Aorta (tissue), 5 donors: ENCODE results near the gene COMMD6. TPM values are rescaled to one million over a fixed set of nuclear protein-coding genes. Genes with fewer than 3 reads are reported as not detected.

Experiments
- ATAC-seq: fragments of 200-7000 bp; cut with Tn5 transposase; one replicate; pipeline ENCODE4 v1.9.1; 2022; ENCODE audit warnings: moderate library complexity; ENCODE audit not compliant: low FRiP score
- DNase-seq, 2 donors: peaks; one replicate each; pipeline ENCODE4 v3.0.0-alpha.2; 2020
- H3K27ac ChIP-seq, 2 donors: one replicate each; pipeline ENCODE4 v1.5.1; 2013; ENCODE audit warnings: low read length in 2 of 2, mild to moderate bottlenecking in 2 of 2, moderate library complexity in 2 of 2, control low read depth in 1 of 2, inconsistent platforms in 1 of 2, low read depth in 1 of 2
- H3K27me3 ChIP-seq, 2 donors: one replicate each; pipeline ENCODE4 v1.6.1; 2013; ENCODE audit warnings: control low read depth in 1 of 2, low read length in 1 of 2, mild to moderate bottlenecking in 1 of 2, moderate library complexity in 1 of 2; ENCODE audit not compliant: insufficient read depth in 2 of 2, control insufficient read depth in 1 of 2
- H3K36me3 ChIP-seq, 2 donors: one replicate each; pipeline ENCODE4 v1.6.1; 2013; ENCODE audit warnings: control low read depth in 1 of 2, low read length in 1 of 2, mild to moderate bottlenecking in 1 of 2; ENCODE audit not compliant: insufficient read depth in 2 of 2, control insufficient read depth in 1 of 2
- H3K4me1 ChIP-seq, 2 donors: one replicate each; pipeline ENCODE4 v1.6.1; 2013; ENCODE audit warnings: low read length in 2 of 2, control low read depth in 1 of 2, mild to moderate bottlenecking in 1 of 2, moderate library complexity in 1 of 2; ENCODE audit not compliant: insufficient read depth in 2 of 2, control insufficient read depth in 1 of 2
- H3K4me3 ChIP-seq, 2 donors: one replicate each; pipeline ENCODE4 v1.5.1; 2013; ENCODE audit warnings: low read length in 2 of 2, control low read depth in 1 of 2, mild to moderate bottlenecking in 1 of 2
- H3K9me3 ChIP-seq: one replicate; pipeline ENCODE4 v1.6.1; 2013; ENCODE audit warnings: mild to moderate bottlenecking, low read length; ENCODE audit not compliant: control insufficient read depth
- WGBS, 2 donors: extraction: QIAGEN DNeasy Blood & Tissue Kit; methylation state at CpG; one replicate each; pipeline ENCODE4 v1.1.7; 2013; 5-methylcytosine and 5-hydroxymethylcytosine counted together
- intact Hi-C, 2 donors: fragments of 100-400 bp; cut with DNase I; formaldehyde crosslinking; loops; one replicate each; pipeline versions ENCODE4 v1.14.2 to v1.15.0; 2022
- long read RNA-seq, 2 donors: library from polyadenylated mRNA; unstranded; transcript quantifications; one replicate each; pipeline ENCODE4 v2.0.0, GENCODE V29; 2020 to 2021
- polyA plus RNA-seq, 2 donors: library from polyadenylated mRNA; stranded (reverse); fragments of 200-250 nt; gene quantifications; one replicate each; pipeline ENCODE4 v1.2.3, GENCODE V29; 2013
- total RNA-seq, 2 donors: library from RNA; stranded (reverse); fragmentation: NEBNext Ultra II Directional; extraction: Animal tissue kit (Norgen Biotek cat#: 25700); gene quantifications; one replicate each; pipeline ENCODE4 v1.2.1, GENCODE V29; 2021
- donor health status: healthy with polysubstance abuse.
- donor health status: Bipolar disorder and iron deficiency.
- donor health status: DM: no; HTN: no; CAD: no.
- donor health status: DM: no; HTN: no; CAD: no.
- donor health status: DM: yes; HTN: yes; CAD: no.

COMMD6 gene
- 100 to 1,000 TPM; 142 to 154 TPM for total RNA-seq
- polyA plus RNA-seq, result 100 to 1,000 TPM; 160 to 331 TPM
- long read RNA-seq, donor 1, partial matches to known transcripts, result 4 of 9 reads
- long read RNA-seq, donor 1, other reads (novel, unspliced or antisense), result 5 of 9 reads
- long read RNA-seq, donor 2, partial matches to known transcripts, result 1 of 1 reads
- long read RNA-seq, donor 2, other reads (novel, unspliced or antisense), result 0 of 1 reads

GRCh38 chr13:75537401-75538365 is at the start of gene COMMD6:
Gene COMMD6 (minus strand): TSS chr13:75537841. CDS start chr13:75537805, 36 bp downstream.
- Histone ChIP-seq H3K9me3 (no peaks in the 10 kb centered on the region), H3K27ac (peak within 1 kb of the TSS in 1 of 2 donors; percentile 8), H3K4me1 (no peaks in the 10 kb centered on the region), H3K4me3 (peak within 1 kb of the TSS; percentile 73 to 78), H3K27me3 (no peaks in the 10 kb centered on the region), H3K36me3 (no peaks in the 10 kb centered on the region)
- intact Hi-C loops, result loop anchor here (5.0 kb wide), 1 partner anchor 55 kb away; the partner anchor contains the start of gene TBC1D4 (in 2 of the 2)
- WGBS, 2 donors, result 0 to 1% methylated on average over 51 of the region's 51 CpGs
- peak; percentile 87 to 93 for DNase-seq
- ATAC-seq, result peak; percentile 96

DNA sequence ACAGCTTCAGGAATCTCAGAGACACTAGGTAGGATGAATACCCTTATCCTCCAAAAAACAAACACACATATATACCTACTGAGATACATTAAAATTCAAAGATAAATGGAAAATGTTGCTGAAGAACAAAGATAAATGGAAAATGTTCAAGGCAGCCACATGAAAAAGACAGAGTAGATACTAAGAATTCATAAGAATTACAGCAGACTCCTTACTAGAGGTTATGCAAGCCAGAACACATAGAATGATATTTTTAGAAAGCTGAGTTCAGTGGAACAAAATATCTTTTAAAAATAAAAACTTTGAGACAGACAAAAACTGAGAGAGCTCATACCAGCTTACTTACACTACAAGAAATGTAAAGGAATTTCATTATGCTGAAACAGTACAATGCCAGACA is 47.5 kb upstream of the COMMD6 start:
- ATAC-seq, result no peak
- intact Hi-C loops, result no loop called here

DNA sequence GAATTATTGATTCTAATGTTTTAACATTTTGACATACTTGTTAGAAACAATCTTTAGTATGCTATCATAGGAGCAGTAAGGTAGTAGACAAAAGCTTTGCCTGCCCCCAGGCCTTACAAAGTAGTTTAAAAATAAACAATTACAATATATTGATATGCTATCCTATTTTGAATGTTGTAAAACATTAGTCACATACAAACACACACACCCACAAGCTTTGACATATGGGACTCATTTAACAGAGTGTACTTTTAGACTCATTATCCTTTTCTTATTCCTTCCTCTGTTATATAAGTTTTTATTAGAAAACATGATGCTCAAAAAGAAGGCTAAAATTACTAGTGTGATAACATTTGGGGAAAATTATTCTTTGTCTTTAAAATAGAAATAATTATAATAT is 45.5 kb upstream of the COMMD6 start:
- no peaks in the 10 kb centered on the region for H3K27me3 ChIP-seq
- no peaks in the 10 kb centered on the region for H3K4me1 ChIP-seq
- no peak overlapping the region for H3K27ac ChIP-seq
- no peak for ATAC-seq
- H3K36me3 ChIP-seq, result peaks cover 0 to 3% of the 10 kb centered on the region in 2 donors
- DNase-seq, result no peak
- H3K9me3 ChIP-seq, result no peaks in the 10 kb centered on the region
- no peak overlapping the region for H3K4me3 ChIP-seq
- intact Hi-C loops, result no loop called here

More for the DNA sequence above, 47.5 kb upstream of the COMMD6 start:
- no peak for DNase-seq
- Histone ChIP-seq H3K27ac (no peak overlapping the region), H3K9me3 (no peaks in the 10 kb centered on the region), H3K4me1 (no peaks in the 10 kb centered on the region), H3K4me3 (no peak overlapping the region), H3K27me3 (no peaks in the 10 kb centered on the region), H3K36me3 (peaks cover 0 to 5% of the 10 kb centered on the region in 2 donors)

DNA sequence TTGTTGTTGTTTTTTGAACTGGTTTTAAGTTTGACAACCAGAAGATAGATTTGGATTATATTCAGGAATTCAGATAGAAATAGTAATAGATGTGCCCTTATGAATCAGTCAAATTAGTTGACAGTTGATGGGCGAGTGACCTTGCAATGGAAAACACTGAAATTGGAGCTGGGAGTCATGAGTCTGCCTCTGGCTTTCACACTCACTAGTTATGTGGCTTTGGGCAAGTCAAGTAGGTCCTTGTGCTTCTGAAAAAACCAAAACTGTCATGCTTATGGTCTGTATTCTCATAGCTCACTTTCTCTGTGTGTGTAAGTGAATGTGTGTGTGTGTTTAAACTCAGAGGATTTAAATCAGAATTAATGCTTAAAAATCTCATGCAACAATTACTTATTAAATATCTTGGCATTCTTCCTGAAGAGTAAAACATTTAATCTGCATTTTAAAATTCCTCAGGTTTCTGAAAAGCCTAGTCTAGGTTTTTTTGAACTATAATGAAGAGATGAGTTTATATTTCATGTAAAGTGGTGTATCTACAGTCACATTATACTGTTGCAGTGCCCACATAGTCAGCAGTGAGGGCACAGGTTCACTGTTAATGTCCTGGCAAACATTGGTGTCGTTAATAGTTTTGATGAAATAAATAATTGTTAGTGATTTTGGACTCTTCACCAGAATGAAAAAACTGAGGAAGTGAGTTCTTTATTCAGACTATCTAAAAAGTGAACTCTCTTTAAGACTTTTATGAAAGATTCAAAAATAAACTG is 44.4 kb upstream of the COMMD6 start:
- H3K9me3 ChIP-seq, result no peaks in the 10 kb centered on the region
- H3K27me3 ChIP-seq, result no peaks in the 10 kb centered on the region
- no peak overlapping the region for H3K4me3 ChIP-seq
- ATAC-seq, result no peak
- H3K4me1 ChIP-seq, result no peaks in the 10 kb centered on the region
- H3K27ac ChIP-seq, result no peak overlapping the region
- no peak for DNase-seq
- intact Hi-C loops, result no loop called here
- 89 to 97% methylated on average over 2 of the region's 2 CpGs for WGBS, 2 donors
- peaks cover 0 to 3% of the 10 kb centered on the region in 2 donors for H3K36me3 ChIP-seq

GRCh38 chr13:75579529-75579928 is 41.9 kb upstream of the COMMD6 start:
- no peak overlapping the region for H3K27ac ChIP-seq
- WGBS, 2 donors, result 54 to 56% methylated on average over 3 of the region's 3 CpGs
- ATAC-seq (no peak), DNase-seq (no peak)
- H3K36me3 ChIP-seq, result peaks cover 0 to 3% of the 10 kb centered on the region in 2 donors
- no peaks in the 10 kb centered on the region for H3K4me1 ChIP-seq
- no peaks in the 10 kb centered on the region for H3K27me3 ChIP-seq
- no peak overlapping the region for H3K4me3 ChIP-seq
- H3K9me3 ChIP-seq, result no peaks in the 10 kb centered on the region
- intact Hi-C loops, result no loop called here

GRCh38 chr13:75569576-75569975 is 31.9 kb upstream of the COMMD6 start:
- DNase-seq (no peak), ATAC-seq (no peak)
- H3K4me3 ChIP-seq, result no peak overlapping the region
- intact Hi-C loops, result no loop called here
- no peaks in the 10 kb centered on the region for H3K9me3 ChIP-seq
- no peaks in the 10 kb centered on the region for H3K4me1 ChIP-seq
- no peaks in the 10 kb centered on the region for H3K27me3 ChIP-seq
- WGBS, 2 donors, result 96 to 99% methylated on average over 1 of the region's 1 CpG
- peaks cover 0 to 3% of the 10 kb centered on the region in 2 donors for H3K36me3 ChIP-seq
- no peak overlapping the region for H3K27ac ChIP-seq

- Histone ChIP-seq H3K27ac (no peak overlapping the region), H3K4me3 (no peak overlapping the region), H3K27me3 (no peaks in the 10 kb centered on the region), H3K36me3 (peaks cover 0 to 3% of the 10 kb centered on the region in 2 donors), H3K9me3 (no peaks in the 10 kb centered on the region), H3K4me1 (no peaks in the 10 kb centered on the region)
- ATAC-seq (no peak), DNase-seq (no peak)
- intact Hi-C loops, result no loop called here
These were observed 29.0 kb upstream of the COMMD6 start for GRCh38 chr13:75566658-75567057.

DNA sequence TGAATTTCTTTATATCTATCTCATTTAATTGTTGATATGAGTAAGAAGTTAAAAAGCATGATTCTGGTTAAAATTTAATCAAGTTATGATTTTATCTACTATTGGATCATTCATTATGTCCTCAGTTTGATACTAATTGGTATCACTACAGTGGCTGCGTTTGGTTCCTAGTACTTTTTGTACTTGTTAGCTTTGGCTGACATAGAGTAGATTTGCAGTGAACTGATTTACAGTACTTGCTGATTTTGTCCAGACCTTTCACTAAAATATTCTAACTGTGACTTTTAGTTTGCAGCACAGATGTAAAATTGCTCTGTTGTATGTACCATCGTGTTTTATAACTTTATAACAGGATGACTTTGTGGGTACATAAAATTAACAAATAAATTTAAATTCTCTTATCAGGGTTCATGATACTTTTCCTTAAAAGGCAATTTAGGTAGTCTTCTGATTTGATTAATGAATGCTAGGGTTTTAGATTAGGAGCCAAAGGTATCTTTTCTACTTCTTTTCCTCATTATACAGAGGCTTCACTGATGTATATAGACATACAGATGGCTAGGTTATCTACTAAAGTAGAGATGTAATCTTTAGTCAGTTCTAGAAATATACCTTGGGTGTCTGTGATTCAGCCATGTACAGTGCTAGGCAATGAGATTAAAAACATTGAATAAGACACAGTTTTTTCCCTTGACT is 20.7 kb upstream of the COMMD6 start:
- Histone ChIP-seq H3K27ac (no peak overlapping the region), H3K4me1 (no peaks in the 10 kb centered on the region), H3K27me3 (no peaks in the 10 kb centered on the region), H3K4me3 (no peak overlapping the region), H3K36me3 (peaks cover 0 to 3% of the 10 kb centered on the region in 2 donors), H3K9me3 (no peaks in the 10 kb centered on the region)
- ATAC-seq (no peak), DNase-seq (no peak)
- WGBS, 2 donors, result 5 to 8% methylated on average over 2 of the region's 2 CpGs
- intact Hi-C loops, result no loop called here
